ENCODE measurements around the gene EXOG.

Gene EXOG

GRCh38 chr3:38496131-38496910 is at the start of gene EXOG:
Gene EXOG (plus strand): TSS chr3:38496340. CDS start chr3:38496368, 28 bp downstream.
- peak; percentile 97 for DNase-seq

GRCh38 chr3:38446812-38447211 is 49.3 kb upstream of the EXOG start:
- DNase-seq = no peak

GRCh38 chr3:38450853-38451252 is 45.3 kb upstream of the EXOG start:
- no peak for DNase-seq

GRCh38 chr3:38453075-38453912 is 42.8 kb upstream of the EXOG start, which contains the start of gene ACVR2B:
Gene ACVR2B (plus strand): TSS chr3:38453890. CDS start chr3:38454323, 433 bp downstream.
- DNase-seq = peak; percentile 80 to 82

- no peak for DNase-seq
Measured at GRCh38 chr3:38453913-38454177, 42.3 kb upstream of the EXOG start.

GRCh38 chr3:38454178-38454883 is 41.8 kb upstream of the EXOG start:
- DNase-seq = peak; percentile 58 to 59

- peak; percentile 64 to 66 for DNase-seq
Measured at GRCh38 chr3:38454884-38455638, 41.1 kb upstream of the EXOG start.

GRCh38 chr3:38455639-38456430 is 40.3 kb upstream of the EXOG start:
- DNase-seq = no peak

- no peak for DNase-seq
Measured at GRCh38 chr3:38457111-38458003, 38.8 kb upstream of the EXOG start.

GRCh38 chr3:38458796-38459498 is 37.2 kb upstream of the EXOG start:
- DNase-seq = no peak

- no peak for DNase-seq
Measured at GRCh38 chr3:38459499-38460048, 36.6 kb upstream of the EXOG start.

- DNase-seq = no peak
Measured at GRCh38 chr3:38460377-38461270, 35.5 kb upstream of the EXOG start.

- no peak for DNase-seq
Measured at GRCh38 chr3:38465588-38466154, 30.5 kb upstream of the EXOG start.

GRCh38 chr3:38468765-38469164 is 27.4 kb upstream of the EXOG start:
- DNase-seq = no peak

- DNase-seq = no peak
Measured at GRCh38 chr3:38469852-38470251, 26.3 kb upstream of the EXOG start.

GRCh38 chr3:38471260-38471857 is 24.8 kb upstream of the EXOG start:
- no peak for DNase-seq

GRCh38 chr3:38472342-38472741 is 23.8 kb upstream of the EXOG start:
- DNase-seq = no peak

- no peak for DNase-seq
Measured at GRCh38 chr3:38473229-38473628, 22.9 kb upstream of the EXOG start.

Measured in activated T-cell treated with anti-CD3 and anti-CD28 coated beads, Interleukin-2, amount 50 U/mL, for 48 hours (primary cell).